Smooth muscle cell of bladder (primary cell): Measurements from ENCODE around the gene OR51F1. TPM values are rescaled to one million over a fixed set of nuclear protein-coding genes. Genes with fewer than 3 reads are reported as not detected.

Experiments used
- total RNA-seq: library from RNA; depleted of rRNA; stranded (reverse); fragments of >200 nt; gene quantifications from 2 replicates; pipeline ENCODE4 v1.2.3, GENCODE V29; 2014

Gene OR51F1
- not detected in 2 replicates for total RNA-seq

DNA sequence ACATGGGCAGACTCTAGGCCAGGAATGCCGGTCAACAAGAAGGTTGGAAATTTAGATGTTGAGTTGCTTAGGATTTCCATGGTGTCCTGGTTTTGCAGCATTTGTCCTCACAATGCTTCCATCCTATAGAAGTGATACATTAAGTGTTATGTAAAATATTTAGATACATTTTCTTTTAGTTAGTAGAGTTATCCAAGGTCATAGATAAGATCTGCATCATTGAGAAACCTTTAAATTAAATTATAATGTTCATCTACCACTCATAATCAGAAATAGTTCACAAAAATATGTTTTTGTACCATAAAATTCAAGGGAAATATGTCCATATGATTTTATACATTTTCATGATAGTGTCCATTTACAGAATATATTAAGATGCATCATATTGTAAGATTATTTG, at the start of gene OR51F1:
OR51F1 (minus strand) TSS at position 101 of the 400 bp plus-strand sequence; CDS start at position 101, 0 bp downstream.

GRCh38 chr11:4804280-4804679, 34.5 kb upstream of the OR51F1 start, which contains the start of gene OR52R1:
Gene OR52R1 (minus strand): TSS chr11:4804380. CDS start chr11:4804380, 0 bp downstream.

Other genes starting within 250 kb of the OR51F1 start
- not detected in 2 replicates for gene OR52M1, start 224.7 kb downstream of the OR51F1 start, total RNA-seq
- gene OR52I2, start 188.2 kb downstream of the OR51F1 start, total RNA-seq, result not detected in 2 replicates
- gene OR52I1, start 175.9 kb downstream of the OR51F1 start, total RNA-seq, result not detected in 2 replicates
- gene TRIM68, start 161.7 kb downstream of the OR51F1 start, total RNA-seq, result 6.0 and 7.5 TPM in 2 replicates
- gene OR51D1, start 132.5 kb downstream of the OR51F1 start, total RNA-seq, result not detected in 2 replicates
- 0.09 TPM in 1 of 2 replicates, not detected in the other for gene OR51E1, start 126.0 kb downstream of the OR51F1 start, total RNA-seq
- gene OR51E2, start 72.1 kb downstream of the OR51F1 start, total RNA-seq, result 0.09 TPM in 1 of 2 replicates, not detected in the other
- gene MMP26, start 65.2 kb downstream of the OR51F1 start, total RNA-seq, result not detected in 2 replicates
- not detected in 2 replicates for gene OR52R1, start 34.4 kb upstream of the OR51F1 start, total RNA-seq
- gene OR51F2, start 51.4 kb upstream of the OR51F1 start, total RNA-seq, result not detected in 2 replicates
- gene OR51S1, start 79.3 kb upstream of the OR51F1 start, total RNA-seq, result not detected in 2 replicates
- not detected in 2 replicates for gene OR51T1, start 112.0 kb upstream of the OR51F1 start, total RNA-seq
- not detected in 2 replicates for gene OR51A7, start 133.8 kb upstream of the OR51F1 start, total RNA-seq
- not detected in 2 replicates for gene OR51G2, start 149.4 kb upstream of the OR51F1 start, total RNA-seq
- not detected in 2 replicates for gene OR51G1, start 154.4 kb upstream of the OR51F1 start, total RNA-seq
- not detected in 2 replicates for gene OR51A4, start 177.7 kb upstream of the OR51F1 start, total RNA-seq
- not detected in 2 replicates for gene OR51A2, start 185.8 kb upstream of the OR51F1 start, total RNA-seq
- under 0.01 TPM in 1 of 2 replicates, not detected in the other for gene OR51L1, start 224.9 kb upstream of the OR51F1 start, total RNA-seq